HG03097 (cell line): ENCODE measurements around the gene TRIP13.
A peak's percentile ranks its signal among the peaks of the same experiment; 100 is the strongest.

Source experiments
- ATAC-seq: cut with Tn5 transposase; IDR thresholded peaks from one replicate; pipeline ENCODE4 v1.9.1; 2021; ENCODE audit not compliant: unreplicated experiment, low FRiP score

Gene TRIP13

GRCh38 chr5:949815-950560, 57.3 kb downstream of the TRIP13 start:
- no peak for ATAC-seq

- no peak for ATAC-seq
Measured at GRCh38 chr5:951940-952596, 59.4 kb downstream of the TRIP13 start.

DNA sequence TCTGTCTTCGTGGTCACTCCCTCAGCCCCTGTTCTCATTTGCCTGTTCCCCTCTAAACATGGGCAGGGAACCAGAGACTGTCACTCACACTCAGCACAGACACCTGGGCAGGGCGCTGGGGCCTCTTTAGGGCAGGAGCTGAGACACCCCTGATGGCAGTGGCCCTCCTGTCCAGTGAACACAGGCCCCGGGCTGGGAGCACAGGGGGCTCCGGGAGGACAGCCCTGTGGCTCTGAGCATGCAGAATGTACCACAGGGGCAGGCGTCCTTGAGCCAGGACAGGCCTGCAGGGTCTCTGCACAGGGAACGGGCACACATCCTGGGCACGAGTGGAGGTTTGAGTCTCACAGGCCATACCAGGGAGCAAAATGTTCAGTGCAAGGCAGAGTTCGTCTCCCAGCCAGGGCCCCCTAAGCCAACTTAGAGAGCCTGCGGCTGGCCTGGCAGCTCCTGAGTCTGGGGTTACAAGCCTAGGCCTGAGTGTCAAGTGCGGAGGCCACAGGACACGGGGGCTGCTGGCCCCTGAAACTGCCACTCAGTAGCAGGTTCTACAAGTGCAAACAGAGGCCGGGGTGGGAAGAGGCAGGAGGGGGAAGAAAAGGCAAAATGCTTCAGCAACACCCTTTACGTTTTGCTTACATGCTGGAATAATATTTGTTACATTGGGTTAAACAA, 60.0 kb downstream of the TRIP13 start:
- no peak for ATAC-seq

DNA sequence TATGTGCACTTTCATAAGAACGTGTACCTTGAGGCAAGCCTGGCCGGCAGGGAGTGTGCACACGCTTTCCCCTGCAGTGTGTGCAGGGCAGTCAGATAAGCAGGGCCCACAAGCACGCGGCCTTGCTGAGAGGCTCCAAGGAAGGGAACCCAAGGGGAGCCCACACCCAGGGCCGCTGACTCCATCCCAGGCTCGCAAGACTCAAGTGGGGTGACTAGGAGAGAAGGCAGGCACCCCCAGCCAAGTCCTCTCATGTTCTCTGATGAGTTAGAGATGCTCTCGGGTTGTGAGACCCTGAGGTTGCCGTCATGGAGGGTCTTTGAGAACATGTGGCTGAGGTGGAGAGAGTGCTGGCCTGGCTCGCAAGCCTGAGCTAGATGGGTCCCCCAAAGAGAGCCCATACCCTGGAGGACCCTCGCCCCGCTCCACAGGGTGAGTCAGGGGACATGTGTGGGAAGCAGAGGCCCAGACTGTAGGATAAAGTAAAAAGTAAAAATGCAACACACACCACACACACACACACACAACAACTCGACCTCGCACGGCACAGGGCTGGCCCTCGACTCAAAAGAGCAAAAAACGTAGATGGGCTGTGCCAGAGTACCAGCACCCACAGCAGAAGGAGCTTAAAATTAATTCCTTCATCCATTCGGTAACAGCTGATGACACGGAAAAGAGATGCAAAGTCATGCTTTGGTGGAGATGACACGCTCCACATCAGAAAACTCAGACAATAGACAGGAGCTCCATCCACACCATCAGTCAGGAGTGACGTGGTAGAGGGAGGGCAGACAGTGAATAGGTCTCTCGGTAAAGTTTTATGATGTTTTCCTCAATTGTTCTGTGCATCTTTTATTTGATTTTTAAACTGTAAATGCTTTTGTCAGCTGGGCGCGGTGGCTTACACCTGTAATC, 61.1 kb downstream of the TRIP13 start:
- ATAC-seq: no peak

GRCh38 chr5:955886-956761, 63.4 kb downstream of the TRIP13 start:
- no peak for ATAC-seq

- peak; percentile 73 for ATAC-seq
Measured at GRCh38 chr5:956941-957747, 64.5 kb downstream of the TRIP13 start.

DNA sequence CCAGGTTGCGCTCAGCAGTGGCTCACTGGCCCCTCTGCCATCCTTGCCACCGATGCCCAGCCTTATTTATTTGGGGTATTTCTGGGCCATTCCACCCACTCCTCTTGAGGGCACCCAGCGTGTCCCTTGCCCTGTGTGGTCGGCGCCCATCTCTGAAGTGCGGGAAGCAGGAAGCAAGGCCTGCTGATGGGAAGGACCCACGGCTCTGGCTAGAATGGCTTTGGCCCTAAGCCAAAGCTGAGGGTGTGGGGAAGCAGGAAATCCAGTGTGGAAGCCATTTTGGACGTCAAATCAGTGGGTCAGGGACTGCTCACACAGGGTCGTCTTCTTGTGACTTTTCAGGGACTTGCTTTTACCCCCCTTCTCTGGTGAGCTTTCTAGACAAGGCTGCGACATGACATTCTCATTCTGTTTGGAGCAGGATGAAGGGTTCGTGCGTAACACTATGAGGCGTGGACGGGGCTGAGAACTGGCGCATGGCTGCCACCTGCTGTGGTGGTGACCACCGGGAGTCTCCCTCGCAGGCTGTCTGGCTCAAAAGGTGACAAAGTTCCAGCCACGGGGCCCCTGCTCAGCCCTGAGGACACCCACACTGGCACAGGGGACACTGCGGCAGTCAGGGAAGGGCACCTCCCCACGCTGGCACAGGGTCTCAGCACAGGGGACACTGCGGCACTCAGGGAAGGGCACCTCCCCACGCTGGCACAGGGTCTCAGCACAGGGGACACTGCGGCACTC, 65.2 kb downstream of the TRIP13 start:
- no peak for ATAC-seq

DNA sequence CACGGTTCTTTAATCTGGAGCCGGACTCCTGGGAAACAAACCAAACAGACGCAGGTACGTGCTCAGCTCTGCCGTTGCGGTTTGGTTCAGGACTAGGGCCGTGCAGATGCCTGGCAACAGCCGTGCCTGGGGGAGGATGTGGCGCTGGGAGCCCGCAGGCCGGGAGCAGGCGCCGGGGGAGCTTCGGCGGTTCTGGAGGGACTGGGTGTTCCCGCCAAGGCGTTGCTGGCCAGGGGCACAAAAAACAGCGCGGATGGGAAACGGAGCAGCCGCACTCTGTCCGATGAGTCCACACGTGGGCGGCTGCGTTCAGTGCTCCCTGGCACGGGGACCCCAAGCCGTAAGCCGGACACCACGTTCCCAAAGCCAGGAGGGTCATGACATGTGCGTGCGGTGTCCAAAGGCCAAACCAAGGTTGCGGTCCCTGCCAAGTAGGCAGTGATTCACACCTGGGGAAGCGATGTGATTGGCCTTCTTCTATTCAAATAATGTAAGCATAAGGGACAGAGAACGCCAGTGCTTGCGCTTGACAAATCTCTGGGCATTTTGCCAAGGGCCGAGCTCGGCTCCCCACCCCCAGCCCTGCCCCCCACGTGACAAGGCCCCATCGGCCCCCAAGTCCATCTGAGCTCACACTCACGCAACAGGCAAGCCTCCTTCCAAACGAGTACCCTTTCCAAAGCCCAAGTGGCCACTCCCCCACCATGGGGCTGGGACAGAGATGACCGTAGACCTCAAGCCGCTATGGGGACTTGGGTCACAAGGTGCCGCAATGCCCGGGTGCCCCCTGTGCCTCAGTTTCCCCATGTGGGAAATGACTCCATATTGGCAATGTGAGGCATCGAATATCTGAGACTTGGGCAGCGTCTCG, 66.3 kb downstream of the TRIP13 start:
- no peak for ATAC-seq

- ATAC-seq: no peak
Measured at GRCh38 chr5:959581-960531, 67.2 kb downstream of the TRIP13 start.

GRCh38 chr5:960551-960950, 67.9 kb downstream of the TRIP13 start:
- no peak for ATAC-seq

DNA sequence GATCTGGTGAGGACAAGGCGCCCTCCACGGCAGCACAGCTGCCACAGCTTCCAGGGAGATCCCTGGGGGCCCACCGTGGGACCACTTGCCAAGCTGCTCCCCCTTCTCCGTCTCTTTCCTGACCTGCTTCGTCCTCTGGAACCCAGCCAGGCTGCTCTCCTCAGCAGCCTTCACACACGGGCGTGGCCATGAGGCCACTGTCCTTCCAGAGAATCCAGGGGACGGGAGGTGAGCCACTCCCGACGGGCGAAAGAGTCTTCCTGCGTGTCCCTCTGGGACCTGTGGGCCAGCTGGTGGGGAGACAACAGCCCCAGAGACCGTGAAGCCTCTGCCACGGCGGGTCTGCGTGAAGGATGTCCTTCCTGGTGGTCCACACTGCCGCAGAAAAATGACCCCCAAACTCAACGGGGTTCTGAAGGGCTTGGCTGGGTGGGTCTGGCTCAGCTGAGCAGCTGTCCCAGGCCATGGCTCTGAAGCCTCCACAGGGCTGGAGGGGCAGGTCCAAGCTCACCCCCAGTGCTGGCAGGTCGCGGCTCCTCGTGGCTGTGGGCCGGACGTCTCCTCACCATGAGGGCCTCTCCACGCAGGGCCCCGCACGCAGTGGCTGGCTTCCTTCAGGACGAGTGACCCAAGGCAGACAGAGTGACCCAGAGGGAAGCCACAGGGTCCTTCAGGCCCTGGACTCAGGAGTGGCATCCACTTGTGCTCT, 68.5 kb downstream of the TRIP13 start:
- ATAC-seq: no peak

- no peak for ATAC-seq
Measured at GRCh38 chr5:961711-962240, 69.1 kb downstream of the TRIP13 start.

GRCh38 chr5:962386-962785, 69.7 kb downstream of the TRIP13 start:
- ATAC-seq: no peak

- ATAC-seq: no peak
Measured at GRCh38 chr5:962801-963200, 70.1 kb downstream of the TRIP13 start.

DNA sequence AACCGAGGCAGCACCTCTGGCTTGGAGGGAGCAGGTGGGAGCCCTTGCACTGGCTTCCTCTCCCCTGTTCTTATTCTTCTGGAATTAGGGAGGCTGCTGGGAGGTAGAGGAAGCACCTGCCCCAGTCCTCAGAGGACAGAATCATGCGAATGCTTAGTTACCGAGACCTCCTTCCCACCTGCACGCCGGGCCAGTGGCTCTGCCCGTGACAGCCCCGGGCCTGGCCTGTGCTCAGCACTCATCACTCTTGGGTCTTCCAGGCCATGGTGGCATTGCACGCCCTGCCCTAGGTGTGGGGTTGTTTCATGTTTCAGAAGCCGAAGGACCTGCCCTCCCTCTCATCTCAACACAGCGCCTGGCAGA, 70.6 kb downstream of the TRIP13 start:
- ATAC-seq: no peak
